ENCODE data around the gene LRRTM4.
"Not testable (repeated sequence)": the region's sequence is repeated elsewhere in the genome, so short reads cannot be mapped to it uniquely, and the experiment has no call there.

Gene LRRTM4

DNA sequence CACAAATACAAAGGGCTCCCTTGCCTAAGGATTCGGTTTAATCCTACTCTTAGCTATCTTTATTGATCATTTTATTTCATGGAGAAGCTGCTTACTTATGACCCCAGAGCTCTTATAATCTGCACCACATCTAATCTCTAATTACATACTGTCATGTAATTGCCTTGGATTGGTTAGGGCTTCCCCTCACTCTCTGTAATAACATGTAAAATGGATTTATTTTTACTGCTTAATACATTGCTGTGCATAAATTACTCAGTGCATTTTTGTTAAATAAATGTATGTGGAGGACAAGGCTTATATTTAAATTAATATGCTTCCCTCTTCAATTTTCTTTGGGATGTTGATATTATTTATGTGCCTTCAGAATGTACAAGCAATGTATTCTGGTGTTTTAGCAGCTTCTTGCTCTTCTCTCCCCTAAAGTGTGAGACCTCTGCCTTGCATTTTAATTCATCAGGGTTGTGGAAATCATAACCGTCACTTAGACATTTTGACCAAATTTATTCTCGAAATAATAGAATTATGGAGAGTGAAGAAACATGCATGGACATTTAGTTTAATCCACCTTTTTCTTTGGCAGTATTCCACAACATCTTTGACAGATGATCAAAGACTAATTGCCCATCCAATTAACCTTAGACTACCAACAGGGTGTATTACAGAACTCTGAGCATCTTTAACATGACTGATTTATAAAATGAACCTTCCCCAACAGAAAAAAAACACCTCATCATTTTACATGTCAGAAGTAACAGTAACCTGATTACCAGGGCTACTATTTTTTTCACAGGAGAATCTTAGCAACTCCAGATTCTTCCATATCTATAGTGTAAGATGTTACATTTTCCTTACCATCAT lies 692.6 kb downstream of the LRRTM4 start:
- DNase-seq: no peak

DNA sequence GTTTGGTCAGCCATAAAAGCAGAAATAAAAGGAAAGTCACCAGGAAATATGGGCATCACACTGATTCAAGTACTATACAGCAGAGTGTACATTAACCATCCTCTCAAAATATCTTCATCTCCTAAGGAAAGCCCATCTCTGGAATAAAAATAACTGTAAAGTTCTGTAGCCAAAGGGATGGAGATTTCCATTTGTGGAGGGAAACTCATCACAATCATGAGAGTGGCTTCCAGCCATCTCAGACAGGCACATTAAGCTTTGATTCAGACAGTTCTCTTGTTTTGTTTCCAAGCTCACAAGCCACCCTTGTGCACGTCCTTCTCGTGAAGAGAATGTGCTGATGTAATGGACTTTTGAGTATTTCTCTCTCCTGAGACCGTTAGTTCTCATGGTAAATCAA lies 695.5 kb downstream of the LRRTM4 start:
- DNase-seq: no peak

DNA sequence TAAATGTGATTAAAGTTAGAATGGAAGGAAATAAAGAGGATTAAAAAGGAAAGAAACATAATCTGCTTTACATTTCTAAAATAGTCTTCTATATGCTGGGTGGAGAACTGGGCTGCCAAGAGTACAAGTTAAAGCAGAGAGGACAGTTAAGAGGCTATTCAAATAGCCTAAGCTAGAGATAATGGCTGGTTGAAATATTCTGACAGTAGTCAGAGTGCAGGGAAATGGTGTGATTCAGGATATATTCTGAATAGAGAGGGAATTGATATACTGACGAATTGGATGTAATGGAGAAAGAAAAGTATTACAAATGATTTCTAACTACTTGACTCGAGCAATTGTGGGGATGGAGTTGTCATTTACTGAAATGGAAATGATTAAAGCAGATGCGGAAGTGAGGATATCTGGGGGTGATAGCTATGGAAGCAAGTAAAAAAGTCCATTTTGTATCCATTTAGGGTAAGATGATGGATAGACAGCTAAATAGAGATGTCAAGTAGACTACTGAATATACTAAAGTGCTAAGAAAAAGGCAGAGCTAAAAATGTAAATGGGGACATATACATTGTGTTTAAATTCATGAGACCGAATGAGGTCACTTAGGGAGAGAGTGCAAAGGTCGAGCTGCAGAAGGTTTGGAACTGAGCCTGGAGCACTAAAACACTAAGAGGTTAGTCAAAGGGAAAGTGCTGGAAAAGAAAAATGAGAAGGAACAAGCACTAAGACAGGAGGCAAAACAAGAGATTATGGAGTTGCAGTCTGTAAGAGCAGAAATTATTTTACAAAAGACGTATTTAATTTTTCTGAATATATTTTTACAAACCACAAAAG lies 696.8 kb downstream of the LRRTM4 start:
- DNase-seq: no peak

DNA sequence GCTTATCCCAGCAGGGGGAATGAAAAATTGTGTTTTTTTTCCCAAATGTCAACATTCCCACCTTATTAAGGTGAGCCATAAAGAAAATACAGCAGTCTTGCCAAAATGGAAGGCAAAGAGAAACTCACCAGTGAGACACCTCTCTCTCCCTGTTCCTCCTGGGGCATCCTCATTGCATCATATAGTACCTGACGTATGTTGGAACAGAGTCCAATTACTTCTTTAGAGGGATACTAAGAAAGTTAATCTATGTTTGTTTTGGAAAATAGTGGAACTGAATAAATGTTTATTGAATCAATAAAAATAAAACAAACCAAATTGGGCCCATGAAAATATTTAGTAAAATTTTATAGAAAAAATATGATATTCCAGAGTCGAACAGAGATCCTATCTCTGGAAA lies 700.4 kb downstream of the LRRTM4 start:
- no peak for DNase-seq

DNA sequence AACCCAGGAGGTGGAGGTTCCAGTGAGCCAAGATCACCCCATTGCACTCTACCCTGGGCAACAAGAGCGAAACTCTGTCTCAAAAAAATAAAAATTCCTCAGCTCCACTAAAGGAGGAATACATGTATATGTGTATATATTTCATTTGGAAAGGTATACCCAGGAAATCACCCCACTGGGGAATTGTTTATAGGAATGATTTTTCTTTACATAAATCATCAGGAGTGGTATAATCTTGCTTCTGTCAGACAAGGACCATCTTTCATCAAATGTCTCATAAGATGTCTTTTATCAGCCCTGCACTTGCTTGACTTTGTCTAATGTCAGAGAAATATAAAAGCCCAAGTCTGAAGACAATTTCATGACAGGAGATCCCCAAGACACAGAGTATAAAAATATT lies 709.1 kb downstream of the LRRTM4 start:
- DNase-seq: no peak

DNA sequence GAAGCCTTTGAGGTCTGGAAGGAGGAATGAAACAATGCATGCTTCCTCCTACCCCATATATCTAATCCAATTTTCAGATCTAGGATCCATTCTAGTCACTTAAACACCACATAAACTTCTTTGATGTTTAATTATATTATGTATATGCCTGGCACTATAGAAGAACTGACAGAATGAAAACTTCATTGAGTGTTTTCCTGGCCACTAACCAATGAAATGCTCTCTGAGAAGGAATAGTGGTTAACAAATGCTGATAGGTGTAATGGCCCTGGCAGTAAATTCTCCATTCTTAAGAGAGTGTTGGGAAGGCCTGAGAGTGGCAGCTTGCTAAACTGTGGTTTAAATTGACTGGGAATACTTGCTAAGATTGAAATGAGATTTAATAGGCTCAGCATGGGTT lies 710.0 kb downstream of the LRRTM4 start:
- no peak for DNase-seq

DNA sequence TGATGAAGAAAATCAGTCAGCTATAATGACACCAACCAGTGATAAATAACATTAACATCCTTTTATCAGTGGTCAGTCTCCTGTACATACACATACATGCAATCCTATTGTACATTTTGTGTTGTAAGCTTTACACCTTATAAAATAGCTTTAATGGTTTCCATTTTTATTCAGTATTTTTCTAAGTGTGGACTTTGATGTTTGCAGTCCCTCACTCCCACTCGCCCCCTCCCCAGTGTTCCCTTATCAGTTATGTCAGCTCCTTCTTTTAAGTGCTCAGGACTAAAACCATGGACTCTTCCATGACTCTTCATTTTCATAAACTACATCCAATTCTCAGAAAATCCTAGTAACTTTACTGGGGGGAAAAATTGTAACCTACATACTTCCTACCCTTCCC lies 713.0 kb downstream of the LRRTM4 start:
- no peak for DNase-seq

DNA sequence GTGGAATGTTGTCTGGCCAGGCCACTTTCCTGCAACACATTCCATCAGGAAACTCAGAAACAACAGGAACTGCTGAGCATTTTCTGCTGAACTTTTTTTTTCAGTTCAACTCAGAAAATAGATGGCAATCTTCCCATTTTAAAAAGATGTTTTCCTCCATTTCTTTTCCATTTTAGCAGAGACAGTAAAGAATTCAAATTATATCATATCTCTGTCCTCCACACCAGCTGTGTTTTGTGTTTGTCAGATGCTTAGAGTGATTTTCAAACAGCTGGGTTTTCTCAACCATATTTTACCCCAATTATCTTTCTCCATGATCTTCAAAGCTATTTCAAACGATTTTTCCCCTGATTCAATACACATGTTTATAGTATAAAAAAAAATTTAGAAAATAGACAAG lies 713.4 kb downstream of the LRRTM4 start:
- DNase-seq: no peak

DNA sequence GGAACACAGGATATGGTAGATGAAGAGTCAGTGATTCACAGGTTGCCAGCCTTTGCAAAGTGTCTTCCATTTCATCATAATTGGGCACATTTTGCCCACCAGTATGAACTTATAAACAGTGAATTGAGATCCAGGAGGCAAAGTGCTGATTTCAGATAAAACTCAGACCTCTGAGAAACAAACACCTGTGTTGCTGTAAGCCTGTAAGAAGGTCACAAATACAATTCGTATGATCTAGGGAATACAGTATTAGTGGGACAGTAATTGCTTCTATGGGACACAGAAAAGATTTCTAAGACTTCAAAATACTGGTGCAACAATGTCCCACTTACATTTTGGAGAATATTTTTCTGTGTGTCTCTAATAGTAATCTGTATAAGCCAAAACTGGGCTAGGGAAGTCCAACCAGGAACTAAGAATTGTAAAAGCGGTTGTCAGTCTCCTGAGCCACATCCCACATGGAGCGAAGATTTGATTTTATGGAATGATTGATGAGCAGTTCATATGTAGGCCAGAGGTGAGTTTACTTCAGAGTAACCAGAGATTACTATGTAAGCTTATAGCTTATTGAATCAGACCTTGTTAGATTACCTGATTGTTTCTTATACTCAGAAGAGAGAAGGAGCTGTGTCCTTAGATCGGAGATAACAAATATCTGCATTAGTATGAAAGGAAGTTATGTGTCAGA lies 728.4 kb downstream of the LRRTM4 start:
- DNase-seq: no peak

DNA sequence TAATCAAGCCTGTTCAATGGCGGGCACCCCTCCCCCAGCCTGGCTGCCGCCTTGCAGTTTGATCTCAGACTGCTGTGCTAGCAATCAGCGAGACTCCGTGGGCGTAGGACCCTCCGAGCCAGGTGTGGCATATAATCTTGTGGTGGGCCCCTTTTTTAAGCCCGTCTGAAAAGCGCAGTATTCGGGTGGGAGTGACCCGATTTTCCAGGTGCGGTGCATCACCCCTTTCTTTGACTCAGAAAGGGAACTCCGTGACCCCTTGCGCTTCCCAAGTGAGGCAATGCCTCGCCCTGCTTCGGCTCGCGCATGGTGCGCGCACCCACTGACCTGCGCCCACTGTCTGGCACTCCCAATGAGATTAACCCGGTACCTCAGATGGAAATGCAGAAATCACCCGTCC lies 740.9 kb downstream of the LRRTM4 start:
- not testable (repeated sequence) for DNase-seq

DNA sequence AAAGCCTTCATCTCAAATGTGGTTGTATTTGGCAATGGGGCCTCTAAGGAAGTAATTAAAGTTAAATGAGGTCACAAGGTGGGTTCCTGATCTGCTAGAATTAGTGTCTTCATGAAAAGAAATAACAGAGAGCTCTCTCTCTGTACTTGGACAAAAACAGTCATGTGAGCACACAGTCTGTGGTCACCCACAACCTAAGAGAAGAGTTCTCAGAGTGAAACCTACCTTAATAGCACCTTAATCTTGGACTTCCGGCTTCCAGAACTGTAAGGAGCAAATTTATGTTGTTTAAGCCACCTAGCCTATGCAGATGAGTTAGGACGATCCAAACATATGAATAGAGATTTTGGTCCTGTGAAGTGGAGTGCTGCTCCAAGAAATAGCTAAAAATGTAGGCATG lies 758.9 kb downstream of the LRRTM4 start:
- DNase-seq: no peak

DNA sequence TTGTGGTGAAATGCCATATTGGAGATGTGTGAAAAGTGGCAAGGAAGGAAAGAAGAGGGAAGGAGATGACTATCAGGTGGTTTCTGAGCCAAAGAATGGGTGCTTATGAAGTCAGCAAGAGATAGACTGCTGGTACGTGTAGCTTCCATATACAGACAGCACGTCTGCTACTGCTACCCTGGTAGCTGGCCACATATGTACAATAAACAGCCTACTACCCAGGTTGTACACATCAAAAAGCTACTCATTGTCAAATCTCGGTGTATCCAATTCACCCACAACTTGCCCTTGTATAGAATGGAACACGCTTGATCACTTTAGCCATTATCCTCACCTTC lies 761.8 kb downstream of the LRRTM4 start:
- DNase-seq: no peak

DNA sequence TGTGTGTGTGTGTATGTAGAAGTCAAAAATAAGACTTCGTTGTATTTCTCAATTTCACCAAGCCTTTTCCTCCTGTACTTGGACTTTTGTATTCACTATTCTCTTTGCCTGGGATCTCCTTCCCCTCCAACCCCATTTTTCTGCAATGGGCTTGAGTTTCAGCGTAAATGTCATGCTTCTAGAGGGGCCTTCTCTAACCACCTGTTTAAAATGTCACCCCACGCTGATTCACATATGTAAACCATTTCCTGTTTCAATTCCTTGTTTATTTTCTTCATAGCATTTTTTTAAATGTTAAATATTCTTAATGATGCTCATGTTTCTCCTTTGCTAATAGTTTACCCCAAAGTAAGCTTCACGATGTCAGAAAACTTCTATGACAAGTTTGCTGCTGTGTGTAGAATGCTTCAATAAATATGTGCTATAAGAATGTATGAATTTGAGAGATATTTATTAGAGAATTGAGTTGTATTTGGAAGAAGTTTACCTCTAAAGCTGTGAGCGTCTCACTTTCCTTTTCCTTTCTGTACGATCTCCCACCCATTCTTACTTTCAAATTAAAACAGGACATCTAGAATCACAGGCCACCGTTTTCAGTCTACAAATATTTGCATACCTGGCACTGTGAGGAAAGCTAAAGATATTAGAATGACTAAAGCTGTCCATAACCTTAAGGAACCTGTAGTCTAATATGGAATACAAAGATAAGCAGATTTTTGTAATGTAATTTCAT lies 762.4 kb downstream of the LRRTM4 start:
- no peak for DNase-seq

DNA sequence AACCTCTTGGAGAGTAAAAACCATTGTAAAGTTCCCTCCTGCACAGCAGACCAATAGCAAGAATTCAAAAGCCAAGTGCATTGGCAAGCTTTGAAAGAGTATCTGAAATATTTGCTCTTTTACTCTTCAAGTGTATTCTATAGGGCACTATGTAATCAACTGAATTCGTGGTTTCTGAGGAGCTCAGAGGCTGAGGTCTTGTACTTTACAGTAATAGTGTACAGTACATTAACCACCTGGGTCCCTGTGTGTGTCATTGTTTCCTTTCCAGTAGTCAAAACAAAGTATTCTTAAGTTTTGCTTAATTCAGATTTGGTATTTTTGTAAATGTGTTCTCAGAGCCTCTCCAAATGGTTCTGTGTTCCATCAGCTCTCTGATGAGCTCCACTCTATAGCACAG lies 769.7 kb downstream of the LRRTM4 start:
- DNase-seq: no peak

DNA sequence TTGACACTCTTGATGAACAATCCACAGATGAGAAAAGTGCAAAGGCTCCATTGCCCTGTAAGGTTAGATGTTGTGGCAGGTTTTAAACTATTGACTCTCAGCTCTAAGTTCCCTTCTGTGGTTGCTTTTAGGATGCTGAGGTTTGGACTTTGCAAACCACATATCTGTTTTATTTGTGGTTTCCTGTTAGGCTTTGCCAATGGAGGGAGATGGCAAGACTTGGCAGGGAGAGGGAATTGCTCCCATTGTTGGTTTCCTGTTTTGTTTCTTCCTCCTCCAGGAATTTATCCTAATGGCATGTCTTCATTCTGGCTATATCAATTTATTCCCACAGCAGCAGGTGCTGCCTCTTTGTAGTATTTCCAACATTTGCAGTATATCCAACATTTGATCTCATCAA lies 772.3 kb downstream of the LRRTM4 start:
- no peak for DNase-seq

DNA sequence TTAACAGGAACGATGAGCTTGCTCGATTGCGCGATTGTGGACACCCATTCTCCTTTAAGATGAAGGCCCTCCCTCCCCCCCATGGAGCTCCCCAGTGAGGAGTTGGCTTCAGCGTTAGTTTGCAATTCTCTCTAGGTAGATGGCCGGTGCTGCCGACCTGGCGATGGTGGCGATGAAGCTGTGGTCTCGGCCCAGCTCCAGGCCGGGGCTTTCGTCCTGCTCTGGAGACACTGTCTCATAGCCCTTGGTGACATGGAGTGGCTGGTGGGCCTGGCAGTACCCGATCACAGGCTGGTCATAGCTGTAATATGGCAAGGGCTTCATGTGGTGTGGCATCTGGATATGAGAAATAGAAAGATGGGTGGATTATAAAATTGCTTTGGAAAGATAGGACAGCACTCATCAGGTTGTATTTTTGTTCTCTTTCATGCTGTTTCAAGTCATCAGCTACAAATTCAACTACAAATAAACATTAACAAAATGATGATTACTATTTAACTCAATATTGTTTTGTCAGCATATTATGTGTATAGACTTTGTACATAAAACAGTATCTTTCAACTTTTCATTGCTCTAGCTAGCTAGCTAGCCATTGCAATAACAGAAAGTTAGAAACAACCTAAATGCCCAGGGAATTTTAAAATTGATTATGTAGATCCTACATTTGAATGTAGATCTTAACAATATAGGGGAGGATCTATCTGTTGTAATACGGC lies 773.4 kb downstream of the LRRTM4 start:
- DNase-seq: no peak

DNA sequence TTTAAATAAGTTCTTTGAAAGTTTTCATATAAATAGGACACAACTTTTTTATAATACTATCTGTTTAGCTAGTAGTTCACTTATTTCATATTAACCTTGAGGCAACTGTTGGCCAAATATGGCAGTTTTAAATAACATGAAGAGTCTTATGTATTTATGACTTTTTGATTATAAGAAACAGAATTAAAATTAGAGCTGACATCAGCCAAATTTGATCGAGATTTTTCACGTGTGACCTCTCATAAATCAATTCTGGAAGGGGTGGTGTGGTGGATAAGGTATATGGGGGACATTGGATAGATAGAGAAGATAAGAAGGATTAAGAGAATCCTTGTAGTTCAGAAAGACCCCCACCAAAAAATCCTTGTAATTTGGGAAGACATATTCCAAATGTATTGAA lies 776.6 kb downstream of the LRRTM4 start:
- no peak for DNase-seq

DNA sequence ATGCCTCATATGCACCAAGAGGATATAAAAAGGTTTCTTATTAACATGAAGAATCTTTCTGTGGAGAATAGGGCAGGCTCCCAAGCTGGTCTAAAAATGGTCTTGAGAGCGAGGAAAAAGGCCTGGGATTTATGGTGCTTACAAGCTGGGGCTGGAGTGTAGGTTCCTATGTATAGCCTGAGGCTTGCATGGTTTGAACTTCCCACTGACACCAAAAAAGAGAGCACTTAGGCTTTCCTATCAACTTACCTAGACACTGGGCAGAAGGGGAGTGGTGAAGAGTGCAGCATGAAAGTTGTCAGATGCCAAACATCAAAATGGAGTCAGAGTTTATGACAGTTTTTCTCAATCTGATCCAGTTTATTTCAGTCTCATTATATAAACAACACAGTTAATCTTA lies 784.6 kb downstream of the LRRTM4 start:
- no peak for DNase-seq

DNA sequence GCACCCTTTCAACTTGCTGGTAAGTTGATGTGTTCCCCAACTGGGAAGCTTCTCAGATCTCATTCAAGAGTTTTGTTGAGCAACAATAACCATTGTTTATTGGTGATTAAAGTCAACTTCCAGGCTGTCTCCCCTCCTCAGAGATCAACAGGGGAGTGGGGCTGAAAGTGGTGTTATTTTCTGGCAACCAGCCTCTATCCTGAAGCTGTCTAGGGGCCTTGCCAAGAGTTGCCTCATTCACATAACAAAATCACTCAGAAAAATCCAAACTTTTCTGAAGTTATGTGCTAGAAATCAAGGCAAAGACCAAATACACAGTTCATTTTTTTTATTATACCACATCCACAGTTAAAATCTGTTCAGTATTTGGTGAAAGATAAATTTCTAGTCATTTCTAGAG lies 788.4 kb downstream of the LRRTM4 start:
- DNase-seq: no peak

DNA sequence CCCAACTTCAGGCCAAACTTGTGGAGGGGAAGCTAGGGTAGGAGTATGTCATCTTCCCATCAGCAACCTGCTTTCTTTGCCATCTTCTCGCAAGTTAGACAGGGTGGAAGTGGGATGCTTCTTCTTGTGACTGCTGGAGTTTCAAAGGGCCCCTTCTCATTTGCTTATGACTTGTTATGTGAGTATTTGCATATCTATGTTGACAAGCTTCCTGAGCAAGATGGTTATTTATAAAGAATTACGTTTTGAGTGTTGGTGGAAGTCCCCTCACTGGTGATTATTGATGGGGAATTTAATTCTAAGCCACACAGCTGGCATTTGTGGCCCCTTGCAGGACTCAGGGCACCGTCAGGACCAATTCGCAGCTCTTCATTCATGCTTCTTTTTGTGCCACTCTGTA lies 791.0 kb downstream of the LRRTM4 start:
- no peak for DNase-seq

DNA sequence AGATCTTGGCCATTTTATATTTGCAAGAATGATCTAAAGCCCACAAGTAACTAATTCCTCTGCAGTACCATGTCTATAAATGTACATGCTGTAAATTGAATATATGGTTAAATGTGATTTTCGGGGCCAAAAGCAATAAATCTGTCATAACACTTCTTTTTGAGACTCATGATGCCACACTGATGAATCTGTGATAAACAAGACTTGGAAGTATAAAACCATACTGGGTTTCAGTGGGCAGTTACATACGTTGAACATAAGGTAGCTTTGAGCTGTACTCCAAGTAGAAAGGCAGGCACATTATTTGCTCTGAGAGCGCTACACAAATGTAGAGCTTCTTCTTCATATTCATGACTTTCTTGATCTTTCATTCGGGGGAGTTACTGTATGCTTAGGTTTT lies 792.2 kb downstream of the LRRTM4 start:
- no peak for DNase-seq

DNA sequence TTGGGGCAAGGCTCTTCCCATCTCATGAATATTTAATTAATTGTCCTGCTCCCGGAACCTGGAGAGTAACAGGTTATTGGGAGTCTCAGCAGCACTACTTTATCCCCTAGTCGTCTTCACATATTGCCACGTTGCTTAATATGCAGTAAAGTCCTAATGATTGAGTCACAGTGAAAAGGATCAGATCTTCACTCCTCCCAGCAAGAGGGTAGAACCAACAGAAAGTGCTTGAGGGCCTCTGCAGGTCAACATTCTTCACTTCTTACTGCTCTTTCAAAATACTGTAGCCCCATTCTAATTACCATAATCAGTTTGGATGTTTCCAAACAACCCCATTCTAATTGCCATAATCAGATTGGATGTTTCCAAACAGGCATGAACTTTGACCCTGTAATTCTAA lies 801.0 kb downstream of the LRRTM4 start:
- DNase-seq: no peak

DNA sequence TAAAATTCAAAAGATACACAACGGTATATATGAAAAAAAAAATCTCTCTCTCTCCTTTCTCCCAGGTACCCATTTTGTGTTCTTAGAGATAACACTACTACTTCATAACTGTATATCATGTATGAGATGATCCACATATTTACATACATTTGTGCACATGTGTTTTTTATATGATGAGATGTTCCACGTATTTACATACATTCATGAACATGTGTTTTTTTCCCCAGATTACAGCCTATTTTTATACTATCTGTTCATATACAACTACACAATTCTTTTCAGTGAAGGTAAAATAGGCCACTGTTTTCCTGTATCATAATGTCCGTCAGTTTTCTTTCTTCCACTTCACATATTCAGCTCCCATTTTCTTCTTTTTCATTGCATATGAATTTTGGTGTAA lies 808.9 kb downstream of the LRRTM4 start:
- DNase-seq: no peak
